ENCODE data around the gene PPIL4.

Gene PPIL4

GRCh38 chr6:149474108-149474935 is 71.5 kb downstream of the PPIL4 start:
- TF ChIP-seq CTCF (IDR thresholded peaks at IDR 0.05; ENCODE audit: borderline replicate concordance, control extremely low read depth, extremely low read depth, insufficient read depth, missing control alignments), result no peak
- in situ Hi-C loops (cut with MboI; ENCODE audit: low sequenced_read_pairs, unreplicated experiment), result no loop called here
- no peak for DNase-seq (ENCODE audit: low spot score)

- TF ChIP-seq CTCF (IDR thresholded peaks at IDR 0.05; ENCODE audit: borderline replicate concordance, control extremely low read depth, extremely low read depth, insufficient read depth, missing control alignments), result peak; percentile 18
- in situ Hi-C loops (cut with MboI; ENCODE audit: low sequenced_read_pairs, unreplicated experiment), result no loop called here
- DNase-seq (ENCODE audit: low spot score), result no peak
Observed at GRCh38 chr6:149473080-149474052, 72.5 kb downstream of the PPIL4 start.

- TF ChIP-seq CTCF (IDR thresholded peaks at IDR 0.05; ENCODE audit: borderline replicate concordance, control extremely low read depth, extremely low read depth, insufficient read depth, missing control alignments), result no peak
- in situ Hi-C loops (cut with MboI; ENCODE audit: low sequenced_read_pairs, unreplicated experiment), result no loop called here
- DNase-seq (ENCODE audit: low spot score), result no peak
Observed at GRCh38 chr6:149472241-149472640, 73.6 kb downstream of the PPIL4 start.

DNA sequence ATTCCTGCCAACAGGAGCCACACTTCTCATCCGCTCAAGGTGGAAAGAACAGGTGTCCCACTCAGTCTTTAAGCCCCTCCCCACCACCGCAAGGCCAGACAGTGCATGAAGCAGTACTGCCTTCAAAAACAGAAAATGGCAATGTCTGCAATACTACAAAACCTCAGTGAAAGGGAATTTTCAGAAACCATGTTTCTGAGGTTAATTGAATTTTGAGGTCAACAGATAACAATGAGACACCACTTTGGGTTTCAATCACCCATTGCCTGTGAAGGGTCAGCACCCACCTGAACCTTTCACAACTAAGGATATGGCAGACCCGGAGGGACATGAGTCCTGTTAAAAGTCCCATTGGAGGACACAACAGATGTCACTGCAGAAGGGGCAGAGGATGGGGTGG is 74.0 kb downstream of the PPIL4 start:
- no peak for TF ChIP-seq CTCF (IDR thresholded peaks at IDR 0.05; ENCODE audit: borderline replicate concordance, control extremely low read depth, extremely low read depth, insufficient read depth, missing control alignments)
- in situ Hi-C loops (cut with MboI; ENCODE audit: low sequenced_read_pairs, unreplicated experiment), result no loop called here
- no peak for DNase-seq (ENCODE audit: low spot score)

DNA sequence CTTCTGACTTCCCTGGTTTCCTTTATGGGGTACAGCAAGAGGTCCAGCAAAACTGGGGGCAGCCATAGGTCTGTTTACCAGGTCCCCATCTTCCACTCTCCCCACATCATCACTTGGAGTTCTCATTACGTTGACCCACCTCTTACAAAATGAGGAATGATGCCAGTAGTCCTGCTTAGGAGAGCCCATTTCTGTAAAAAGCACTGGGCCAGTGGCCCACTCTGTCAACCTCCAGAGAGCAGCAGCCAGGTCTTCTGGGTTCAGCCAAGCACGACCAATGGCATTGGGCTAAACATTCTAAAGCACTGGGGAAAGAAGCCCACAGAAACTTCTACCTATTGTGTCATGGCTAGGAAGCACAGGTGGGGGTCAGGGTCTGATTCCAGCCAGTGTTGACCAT is 74.9 kb downstream of the PPIL4 start:
- in situ Hi-C loops (cut with MboI; ENCODE audit: low sequenced_read_pairs, unreplicated experiment), result no loop called here
- DNase-seq (ENCODE audit: low spot score), result no peak
- no peak for TF ChIP-seq CTCF (IDR thresholded peaks at IDR 0.05; ENCODE audit: borderline replicate concordance, control extremely low read depth, extremely low read depth, insufficient read depth, missing control alignments)

GRCh38 chr6:149468179-149468578 is 77.7 kb downstream of the PPIL4 start:
- DNase-seq (ENCODE audit: low spot score), result no peak
- TF ChIP-seq CTCF (IDR thresholded peaks at IDR 0.05; ENCODE audit: borderline replicate concordance, control extremely low read depth, extremely low read depth, insufficient read depth, missing control alignments), result no peak
- in situ Hi-C loops (cut with MboI; ENCODE audit: low sequenced_read_pairs, unreplicated experiment), result no loop called here

All from GM13976 (cell line).